HG02973 (cell line): ENCODE data around the gene MNX1.

Experiments
- ATAC-seq: cut with Tn5 transposase; IDR thresholded peaks from one replicate; pipeline ENCODE4 v1.9.1; 2021; ENCODE audit warnings: moderate library complexity; ENCODE audit not compliant: unreplicated experiment

Gene MNX1

DNA sequence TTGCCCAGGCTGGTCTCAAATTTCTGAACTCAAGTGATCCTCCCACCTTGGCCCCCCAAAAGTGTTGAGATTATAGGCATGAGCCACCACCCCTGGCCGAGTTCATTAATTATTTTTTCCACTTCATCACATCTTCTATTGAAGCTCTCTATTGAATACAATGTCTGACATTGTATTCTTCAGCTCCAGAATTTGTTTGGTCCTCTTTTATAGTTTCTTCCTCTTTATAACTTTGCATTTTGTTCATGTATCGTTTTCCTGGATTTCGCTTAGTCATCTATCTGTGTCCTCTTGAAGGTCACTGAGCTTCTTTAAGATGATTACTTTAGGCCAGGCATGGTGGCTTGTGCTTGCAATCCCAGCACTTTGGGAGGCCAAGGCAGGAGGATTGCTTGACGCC lies 30.8 kb downstream of the MNX1 start:
- ATAC-seq: no peak

GRCh38 chr7:156979007-156979606 lies 31.4 kb downstream of the MNX1 start:
- no peak for ATAC-seq

- no peak for ATAC-seq
These were observed 34.8 kb downstream of the MNX1 start for GRCh38 chr7:156975620-156976019.

DNA sequence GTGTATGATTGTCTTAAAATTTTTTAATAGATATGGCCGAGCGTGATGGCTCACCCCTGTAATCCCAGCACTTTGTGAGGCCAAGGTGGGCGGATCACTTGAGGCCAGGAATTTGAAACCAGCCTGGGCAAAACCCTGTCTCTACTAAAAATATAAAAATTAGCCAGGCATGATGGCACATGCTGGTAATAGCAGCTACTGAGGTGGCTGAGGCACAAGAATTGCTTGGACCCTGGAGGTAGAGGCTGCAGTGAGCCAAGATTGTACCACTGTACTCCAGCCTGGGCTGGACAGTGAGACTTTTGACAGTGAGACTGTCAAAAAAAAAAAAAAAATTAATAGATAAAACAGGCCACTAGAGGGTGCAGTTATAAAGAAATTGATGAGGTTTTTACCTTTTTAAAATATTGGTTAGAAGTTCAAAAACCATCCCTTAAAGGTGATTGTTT lies 40.5 kb downstream of the MNX1 start:
- ATAC-seq: no peak

- no peak for ATAC-seq
These were observed 42.3 kb downstream of the MNX1 start for GRCh38 chr7:156968183-156968582.

DNA sequence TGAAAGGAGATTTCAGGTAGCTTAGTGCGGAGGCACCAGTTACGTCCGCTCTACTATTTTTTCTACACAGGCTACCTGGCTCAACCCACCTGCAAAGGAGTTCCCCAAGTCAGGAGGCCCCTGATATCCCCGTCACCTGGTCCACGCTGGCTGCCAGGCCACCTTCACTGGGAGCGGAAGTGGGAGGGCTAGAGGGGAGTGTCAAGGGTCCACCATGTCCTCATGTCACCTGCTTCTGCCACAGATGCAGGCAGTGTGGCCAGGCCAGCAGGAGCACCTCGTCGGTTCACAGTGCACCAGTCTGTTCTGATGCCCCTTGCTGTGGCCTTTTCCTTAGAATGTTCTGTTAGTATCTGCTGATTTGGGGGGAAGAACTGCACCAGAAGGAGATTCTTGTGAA lies 44.1 kb downstream of the MNX1 start:
- no peak for ATAC-seq

DNA sequence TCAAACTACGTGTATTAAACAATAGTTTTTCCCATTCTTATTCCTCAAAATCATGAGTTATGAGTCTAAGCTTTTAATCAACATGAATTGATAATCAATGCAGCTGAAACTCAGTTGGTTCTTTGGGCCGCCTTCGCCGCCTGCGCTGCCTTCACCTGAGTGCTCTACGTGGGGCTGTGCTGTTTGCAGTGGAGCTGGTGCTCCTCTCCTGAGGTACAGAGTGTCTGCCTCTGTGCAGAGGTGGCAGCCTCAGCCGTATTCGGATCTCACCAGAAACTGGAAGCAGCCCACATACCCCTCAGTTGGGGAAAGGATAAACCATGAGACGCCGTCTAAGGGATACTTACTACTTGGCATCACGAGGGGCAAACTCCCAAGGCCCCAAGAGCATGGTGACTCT lies 45.5 kb downstream of the MNX1 start:
- no peak for ATAC-seq

DNA sequence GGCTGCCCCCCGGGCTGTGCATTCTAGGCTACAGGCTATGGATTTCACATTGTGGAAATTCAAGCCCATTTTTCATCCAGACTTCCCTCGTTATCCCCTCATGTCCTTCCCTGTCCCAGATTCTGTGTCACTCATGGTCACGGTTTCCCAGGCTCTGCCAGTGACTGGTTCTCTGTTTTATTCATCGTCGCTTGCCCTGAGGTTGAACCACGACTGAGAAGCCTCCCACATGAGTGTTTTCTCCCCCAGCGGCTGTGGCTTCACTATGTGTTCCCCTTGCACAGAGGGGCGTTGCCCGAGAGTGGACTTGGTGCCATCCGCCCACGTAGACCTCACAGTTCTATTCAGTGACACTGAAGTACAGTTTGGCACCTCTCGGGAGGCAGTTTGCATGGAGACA lies 47.0 kb downstream of the MNX1 start:
- ATAC-seq: no peak

DNA sequence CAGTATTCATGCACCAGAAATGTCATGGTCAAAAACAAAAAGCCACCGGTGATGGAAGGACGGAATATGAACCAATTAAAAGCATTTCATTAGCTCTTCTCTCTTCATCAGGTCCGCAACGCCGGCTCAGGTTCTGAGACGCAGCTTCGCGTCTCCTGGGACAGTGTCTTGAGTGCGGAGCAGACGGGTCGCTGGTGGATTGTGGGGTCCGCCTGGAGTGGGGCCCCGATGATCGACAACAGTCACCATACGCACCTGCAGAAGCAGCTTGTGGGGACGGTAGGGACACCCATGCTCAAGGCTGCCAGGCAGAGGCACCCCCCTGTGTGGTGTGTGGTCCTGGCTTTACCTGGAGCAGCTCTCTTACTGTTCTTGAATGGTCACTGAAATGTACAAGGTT lies 47.6 kb downstream of the MNX1 start:
- no peak for ATAC-seq

DNA sequence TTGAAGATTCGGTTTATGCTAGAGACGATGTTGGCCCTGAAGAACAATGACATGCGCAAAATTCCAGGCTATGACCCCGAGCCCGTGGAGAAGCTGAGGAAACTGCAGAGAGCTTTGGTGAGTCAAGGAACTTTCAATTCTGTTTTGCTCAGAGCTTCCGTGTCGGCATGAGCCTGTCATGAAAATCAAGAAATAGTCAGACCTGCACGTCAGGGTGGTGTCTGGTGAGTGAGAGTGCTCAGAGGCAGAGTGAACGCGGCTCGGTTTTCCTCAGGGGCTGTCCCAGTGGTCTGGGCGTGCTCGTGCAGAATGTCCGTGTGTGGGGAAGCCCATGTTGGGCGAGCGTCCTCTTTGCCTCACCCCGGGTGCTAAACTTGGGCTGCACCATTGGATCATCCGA lies 48.3 kb downstream of the MNX1 start:
- no peak for ATAC-seq

GRCh38 chr7:156956727-156957126 lies 53.7 kb downstream of the MNX1 start:
- ATAC-seq: no peak

DNA sequence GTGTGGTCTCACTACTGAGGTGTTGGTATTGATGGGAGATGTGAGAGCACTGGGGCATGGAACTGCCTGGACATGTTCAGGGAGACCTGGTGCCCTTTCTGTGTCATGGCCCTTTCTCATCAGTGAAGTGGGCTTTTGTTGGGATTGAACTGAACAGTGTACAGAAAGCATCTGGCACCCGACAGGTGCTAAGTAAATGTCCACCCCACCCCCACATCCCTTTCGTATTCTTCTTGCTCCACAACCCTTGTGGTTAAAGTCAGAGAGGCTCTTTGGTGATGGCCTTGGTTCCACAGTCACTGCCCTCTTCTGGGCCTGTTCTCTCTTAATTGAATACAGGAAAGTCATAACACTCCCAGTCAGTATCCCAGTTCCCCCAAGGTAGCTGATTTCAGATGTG lies 55.5 kb downstream of the MNX1 start:
- no peak for ATAC-seq
